ENCODE results near the gene MFN1.

Gene MFN1

DNA sequence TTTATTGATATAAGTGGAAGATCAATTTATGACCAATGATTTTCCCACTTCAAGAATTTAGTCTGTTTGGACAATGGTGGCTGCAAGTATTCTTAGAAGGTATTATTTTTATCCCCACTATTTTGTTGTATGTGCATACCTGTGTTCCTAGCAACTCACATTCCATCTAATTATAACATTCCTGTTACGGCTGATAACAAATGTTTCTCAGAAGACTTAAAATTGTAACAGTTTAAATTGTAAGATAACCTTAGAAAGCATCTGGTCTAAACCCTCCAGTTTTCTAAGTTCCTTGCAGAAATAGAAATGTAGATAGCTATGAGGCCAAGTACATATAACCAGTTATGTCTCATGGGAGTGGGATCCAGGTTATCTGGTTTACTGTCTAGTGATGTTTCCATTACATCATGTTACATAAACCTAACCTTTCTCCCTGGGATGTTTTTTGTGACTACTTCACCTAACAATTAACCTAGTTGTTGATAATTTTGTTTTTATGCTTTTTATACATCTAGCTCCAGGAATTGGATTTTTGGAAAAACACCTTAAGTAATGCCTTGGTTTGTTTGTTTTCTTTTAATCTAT is 11.1 kb upstream of the MFN1 start:
- DNase-seq (ENCODE audit: low read depth in 3 of 3), result no peak

DNA sequence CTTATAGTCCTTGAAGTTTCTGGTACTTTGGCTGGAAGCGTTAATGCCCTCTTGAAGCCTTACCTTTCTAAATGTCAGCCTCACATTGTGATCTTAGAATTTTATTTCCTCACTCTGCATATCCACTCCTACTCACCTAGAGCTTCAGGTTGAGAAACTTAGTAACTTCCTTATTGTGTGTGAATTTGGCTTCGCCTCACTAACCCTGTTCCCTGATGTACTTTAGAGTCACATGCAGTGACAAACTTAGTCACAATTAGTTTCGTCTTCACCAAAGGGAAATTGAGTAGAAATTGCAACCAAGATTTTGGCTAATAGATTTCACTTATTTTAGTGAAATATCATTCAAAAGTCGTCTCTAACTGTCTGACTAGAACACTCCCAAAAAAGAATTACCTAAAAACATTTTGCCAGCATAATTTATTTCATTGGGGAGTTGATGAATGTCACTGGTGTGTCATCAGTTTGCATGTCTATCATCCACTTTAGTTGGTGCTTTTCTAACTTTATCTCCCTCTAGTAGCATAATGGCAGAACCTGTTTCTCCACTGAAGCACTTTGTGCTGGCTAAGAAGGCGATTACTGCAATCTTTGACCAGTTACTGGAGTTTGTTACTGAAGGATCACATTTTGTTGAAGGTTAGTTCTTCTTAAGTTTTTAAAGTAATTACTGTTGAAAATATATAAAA is 960 bp downstream of the MFN1 start:
- no peak for DNase-seq (ENCODE audit: low read depth in 3 of 3)

DNA sequence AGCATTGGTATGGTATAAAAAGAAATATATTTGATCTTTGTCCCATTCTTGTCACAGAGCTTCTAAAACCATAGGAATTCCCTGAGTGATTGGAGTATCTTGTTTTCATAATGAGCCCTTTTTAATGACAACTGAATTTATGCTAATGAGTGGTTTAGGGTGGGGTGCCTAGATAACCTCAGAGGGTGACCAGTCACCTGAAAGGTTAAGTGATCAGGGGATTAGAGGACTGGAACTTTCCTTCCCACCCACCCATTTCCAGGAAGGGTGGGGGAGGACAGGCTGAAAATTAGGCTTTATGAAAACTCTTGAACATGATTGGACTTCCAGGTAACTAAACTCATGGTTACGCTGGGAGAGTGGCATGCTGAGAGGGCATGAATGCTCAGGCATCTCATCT is 8.5 kb downstream of the MFN1 start:
- no peak for DNase-seq (ENCODE audit: low read depth in 3 of 3)

DNA sequence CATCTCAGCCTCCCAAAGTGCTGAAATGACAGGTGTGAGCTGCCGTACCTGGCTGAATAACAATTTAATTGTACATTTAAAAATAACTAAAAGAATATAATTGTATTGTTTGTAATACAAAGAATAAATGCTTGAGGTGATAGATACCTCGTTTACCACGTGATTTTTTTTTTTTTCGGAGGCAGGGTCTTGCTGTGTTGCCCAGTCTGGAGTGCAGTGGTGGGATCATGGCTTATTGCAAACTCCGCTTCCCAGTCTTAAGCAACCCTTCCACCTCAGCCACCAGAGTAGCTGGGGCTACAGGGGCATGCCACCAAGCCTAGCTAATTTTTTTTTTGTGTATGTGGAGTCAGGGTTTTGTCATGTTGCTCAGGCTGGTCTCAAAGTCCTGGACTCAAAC is 15.8 kb downstream of the MFN1 start:
- DNase-seq (ENCODE audit: low read depth in 3 of 3), result no peak

DNA sequence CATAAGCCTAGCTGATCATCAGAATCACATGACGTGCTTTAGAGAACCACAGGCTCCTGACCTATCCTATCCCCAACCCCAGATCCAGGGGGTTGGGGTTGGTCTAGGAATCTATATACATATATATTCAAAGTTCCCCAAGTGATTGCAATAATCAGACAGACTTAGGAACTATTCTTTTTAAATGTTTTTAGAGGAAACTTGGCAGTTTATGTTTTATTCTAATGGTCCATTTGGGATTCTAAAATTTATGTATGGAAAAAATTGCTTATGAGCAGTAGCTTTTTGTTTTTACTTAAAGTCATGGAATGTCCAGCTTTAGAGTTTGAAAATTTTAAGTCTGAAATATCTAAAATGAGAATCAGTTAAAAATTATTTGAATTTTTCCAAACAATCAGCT is 22.1 kb downstream of the MFN1 start:
- no peak for DNase-seq (ENCODE audit: low read depth in 3 of 3)

DNA sequence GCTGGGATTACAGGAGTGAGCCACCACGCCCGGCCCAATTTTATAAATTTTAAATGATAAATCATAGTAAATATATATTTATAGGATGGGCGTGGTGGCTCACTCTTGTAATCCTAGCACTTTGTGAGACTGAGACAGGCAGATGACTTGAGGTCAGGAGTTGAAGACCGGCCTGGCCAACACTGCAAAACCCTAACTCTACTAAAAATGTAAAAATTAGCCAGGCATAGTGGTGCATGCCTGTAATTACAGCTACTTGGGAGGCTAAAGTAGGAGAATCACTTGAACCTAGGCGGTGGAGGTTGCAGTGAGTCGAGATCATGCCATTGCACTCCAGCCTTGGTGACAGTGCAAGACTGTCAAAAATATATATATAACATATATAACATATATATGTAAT is 26.4 kb downstream of the MFN1 start:
- no peak for DNase-seq (ENCODE audit: low read depth in 3 of 3)

DNA sequence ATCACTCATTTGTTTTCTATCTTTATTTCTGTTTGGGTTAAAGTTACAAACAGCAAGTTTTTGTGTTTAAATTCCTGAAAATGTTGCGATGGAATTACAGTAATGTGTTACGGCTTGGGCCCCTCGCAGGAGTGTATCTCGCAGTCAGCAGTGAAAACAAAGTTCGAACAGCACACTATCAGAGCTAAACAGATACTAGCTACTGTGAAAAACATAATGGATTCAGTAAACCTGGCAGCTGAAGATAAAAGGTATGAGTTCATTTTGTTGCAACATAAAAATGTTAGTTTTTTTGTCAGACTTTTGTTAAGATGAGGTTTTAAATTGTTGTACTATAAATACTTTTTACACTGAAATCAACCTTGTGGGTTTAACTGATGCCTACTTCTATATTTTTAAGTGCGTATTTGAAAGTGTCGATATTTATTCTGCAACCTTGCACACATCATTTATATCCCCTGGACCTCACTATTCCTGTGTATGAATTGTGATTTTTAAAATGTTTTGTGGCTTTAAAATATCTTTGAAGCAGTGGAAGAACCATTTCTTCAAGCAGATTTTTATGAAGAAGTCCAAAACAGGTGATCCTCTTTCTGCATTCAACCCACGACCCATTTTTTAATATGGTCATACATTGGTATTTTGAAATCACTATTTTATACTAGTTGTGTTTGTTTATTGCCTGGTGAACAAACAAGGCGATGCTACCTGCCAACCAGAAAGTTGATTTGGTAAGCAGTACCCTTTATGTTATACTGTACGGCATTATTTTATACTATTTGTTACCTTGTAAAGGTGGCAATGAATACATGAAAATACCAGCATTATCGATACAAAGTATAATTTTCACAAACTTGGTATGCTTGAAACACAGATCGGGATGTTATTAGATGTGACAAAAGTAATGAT is 27.8 kb downstream of the MFN1 start:
- no peak for DNase-seq (ENCODE audit: low read depth in 3 of 3)

DNA sequence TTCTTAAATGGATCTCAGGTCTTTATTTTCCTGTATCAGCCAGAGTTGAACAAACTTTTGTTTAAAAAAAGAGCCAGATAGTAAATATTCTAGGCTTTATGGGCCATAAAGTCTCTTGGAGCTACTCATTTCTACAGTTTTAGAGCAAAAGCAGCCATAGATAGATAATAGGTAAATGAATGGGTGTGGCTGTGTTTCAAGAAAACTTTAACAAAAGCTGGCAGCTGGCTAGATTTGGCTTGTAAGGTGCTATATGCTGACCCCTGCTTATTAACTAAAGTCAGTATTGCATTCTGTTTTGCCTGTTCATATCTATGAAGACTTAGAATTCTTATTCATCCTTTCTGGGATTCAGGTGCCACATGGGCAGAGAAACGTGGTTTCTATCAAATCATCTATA is 29.0 kb downstream of the MFN1 start:
- DNase-seq (ENCODE audit: low read depth in 3 of 3), result no peak

DNA sequence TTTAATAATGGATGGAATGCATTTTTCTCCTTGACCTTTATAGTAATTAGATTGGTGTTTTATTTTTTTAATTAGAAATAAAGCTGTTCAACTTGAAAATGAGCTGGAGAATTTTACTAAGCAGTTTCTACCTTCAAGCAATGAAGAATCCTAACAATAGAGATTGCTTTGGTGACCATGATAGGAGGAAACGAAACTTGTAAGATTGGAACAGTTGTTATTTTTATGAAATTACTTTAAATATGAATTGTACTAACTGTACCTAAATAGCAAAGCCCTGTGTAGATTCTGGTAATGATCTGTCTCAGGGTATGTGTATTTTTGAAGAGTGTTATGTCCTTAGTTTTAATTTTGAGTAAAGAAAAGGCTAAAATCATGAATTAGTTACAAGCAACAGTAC is 44.4 kb downstream of the MFN1 start:
- no peak for DNase-seq (ENCODE audit: low read depth in 3 of 3)

DNA sequence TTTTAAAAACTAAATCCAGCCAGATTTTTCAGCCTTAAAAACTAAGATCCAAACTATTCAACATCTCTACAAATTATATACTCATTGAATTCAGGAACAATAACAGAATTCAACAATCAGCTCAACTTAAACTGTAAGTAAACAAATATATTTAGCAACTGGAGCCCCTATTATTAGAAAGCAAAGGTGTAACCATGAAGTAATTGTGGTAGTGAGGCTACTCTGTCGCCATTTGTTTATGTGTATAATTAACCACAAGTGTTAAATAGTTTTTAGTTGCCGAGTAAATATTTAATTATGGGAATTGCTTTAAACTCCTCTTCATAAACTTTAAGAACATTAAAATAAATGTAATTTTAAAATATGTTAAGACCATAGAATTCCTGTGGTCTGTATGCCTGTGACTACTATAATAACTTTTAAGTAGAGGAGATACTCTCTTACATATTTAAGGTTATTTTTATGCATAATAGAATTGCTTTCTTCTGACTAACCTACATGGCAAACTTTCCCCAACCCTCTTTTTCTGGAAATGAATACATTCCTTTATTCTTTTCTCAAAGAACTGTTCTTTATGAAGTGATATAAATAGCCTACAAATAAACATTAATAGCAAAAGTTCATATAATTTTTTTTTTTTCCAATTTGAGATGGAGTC is 51.2 kb downstream of the MFN1 start:
- no peak for DNase-seq (ENCODE audit: low read depth in 3 of 3)

DNA sequence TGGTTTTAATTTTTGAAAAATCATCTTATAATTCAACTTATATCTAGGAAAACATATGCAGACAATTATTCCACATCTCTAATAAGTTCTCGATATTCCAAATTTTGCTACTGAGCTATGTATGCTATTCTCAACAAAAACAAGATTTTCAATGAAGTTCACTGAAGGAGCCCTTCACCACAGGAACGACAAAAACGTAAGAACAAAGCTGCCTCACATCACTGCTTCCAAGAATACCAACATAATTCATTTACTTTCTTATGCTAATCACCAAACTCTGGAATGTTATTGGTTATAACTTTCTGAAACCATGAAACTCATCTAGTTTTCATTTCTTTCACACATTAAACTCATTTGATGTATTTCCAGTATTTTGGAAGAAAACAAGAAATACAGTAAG is 54.1 kb downstream of the MFN1 start:
- no peak for DNase-seq (ENCODE audit: low read depth in 3 of 3)

DNA sequence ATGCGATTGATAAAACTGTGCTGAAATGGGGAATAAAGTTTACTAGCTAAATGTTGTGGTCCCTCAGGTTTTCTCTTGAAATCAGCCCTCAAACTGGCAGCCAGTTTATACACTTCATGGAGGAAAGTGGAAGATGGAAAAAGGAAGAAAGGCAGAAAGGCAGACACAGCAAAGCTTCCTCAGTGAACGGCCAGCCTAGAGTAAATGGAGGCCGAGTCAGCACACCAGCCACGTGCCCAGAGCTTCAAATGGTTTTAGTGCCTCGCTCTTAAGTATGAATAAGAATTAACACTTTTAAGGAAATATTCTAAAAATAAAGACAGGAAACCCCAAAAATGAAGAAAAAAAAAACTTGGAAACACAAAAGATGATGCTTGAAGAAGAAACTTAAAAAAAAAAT is 55.5 kb downstream of the MFN1 start:
- DNase-seq (ENCODE audit: low read depth in 3 of 3), result no peak

DNA sequence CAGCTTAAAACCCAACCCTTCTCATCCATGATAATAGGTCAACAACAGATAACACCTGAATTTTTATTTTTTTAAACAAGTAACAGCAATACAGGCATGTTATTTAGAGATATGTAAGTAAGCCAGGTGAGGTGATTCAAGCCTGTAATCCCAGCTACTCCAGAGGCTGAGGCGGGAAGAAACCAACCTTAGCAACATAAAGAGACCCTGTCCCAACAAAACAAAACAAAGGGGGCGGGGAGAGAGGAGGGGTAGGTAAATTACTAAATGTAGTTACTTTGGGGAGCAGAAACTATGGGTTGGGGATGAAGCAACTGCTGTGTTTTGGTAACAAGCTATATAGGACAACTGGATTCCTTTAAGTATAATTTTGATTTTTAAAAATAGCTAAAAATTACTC is 56.8 kb downstream of the MFN1 start:
- DNase-seq (ENCODE audit: low read depth in 3 of 3), result no peak

DNA sequence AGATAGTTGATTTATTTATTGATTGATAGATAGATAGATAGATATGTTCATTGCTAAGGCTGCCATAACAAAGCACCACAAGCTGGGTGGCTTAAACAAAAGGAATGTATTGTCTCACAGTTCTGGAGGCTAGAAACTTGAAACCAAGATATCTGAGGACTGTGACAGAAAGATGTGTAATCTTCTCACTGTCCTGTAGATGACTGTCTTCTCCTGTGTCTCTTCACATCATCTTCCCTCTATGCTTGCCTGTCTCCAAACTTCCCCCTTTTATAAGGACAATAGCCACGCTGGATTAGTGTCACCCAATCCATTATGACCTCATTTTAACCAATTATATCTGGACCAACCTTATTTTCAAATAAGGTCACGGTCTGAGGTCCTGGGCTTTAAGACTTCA is 62.8 kb downstream of the MFN1 start:
- no peak for DNase-seq (ENCODE audit: low read depth in 3 of 3)

DNA sequence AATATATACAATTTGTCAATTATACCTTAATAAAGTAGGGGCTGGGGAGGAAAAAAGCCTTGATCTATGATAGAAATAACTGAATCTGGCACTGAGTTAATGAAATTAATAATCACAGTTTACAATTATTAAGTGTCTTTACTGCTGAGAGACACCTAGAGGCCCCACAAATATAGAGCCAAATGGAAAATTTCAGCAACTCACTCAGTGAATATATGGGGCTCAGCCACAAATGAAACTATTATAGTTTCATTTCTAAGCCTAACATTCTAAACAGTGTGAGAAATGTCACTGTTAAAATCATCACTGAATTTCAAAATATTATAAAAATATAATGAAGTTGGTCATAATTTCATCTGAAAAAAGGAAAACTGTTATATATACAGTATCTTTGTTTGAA is 63.5 kb downstream of the MFN1 start:
- no peak for DNase-seq (ENCODE audit: low read depth in 3 of 3)

DNA sequence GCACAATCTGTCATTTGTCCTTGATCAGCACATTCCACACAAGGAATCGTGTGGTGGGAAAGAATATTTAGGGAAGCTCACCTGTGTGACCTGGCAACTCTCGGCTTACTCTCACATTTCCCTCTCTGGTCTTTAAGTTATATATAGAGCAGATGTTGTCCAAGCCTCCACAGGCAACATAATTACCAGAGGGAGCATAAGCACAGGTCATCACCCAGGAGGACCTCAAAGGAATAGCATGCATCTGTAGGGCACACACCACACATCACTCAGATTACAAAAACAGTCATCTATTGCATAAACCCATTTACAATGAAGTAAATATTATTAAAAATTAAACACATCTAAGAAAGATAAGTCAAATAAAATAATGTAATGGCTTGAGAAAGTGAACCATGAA is 67.3 kb downstream of the MFN1 start:
- DNase-seq (ENCODE audit: low read depth in 3 of 3), result no peak

DNA sequence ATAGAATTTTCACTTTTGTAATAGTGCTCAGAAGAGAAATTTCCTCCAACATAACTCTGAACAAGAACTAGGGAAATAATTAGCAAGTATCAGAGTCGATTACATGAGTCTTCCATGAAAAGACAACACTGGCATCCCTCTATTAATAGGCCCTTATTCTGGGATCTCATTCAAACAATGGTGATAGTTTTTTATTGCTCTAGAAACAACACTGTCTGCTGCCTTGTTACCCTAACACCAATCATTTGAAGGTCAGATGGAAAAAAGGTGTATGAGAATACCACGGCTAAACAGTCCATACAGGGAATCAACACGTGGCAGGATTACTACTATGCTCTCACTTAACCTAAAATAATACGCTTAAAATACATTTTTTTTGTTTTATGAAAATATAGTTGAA is 67.9 kb downstream of the MFN1 start:
- no peak for DNase-seq (ENCODE audit: low read depth in 3 of 3)

DNA sequence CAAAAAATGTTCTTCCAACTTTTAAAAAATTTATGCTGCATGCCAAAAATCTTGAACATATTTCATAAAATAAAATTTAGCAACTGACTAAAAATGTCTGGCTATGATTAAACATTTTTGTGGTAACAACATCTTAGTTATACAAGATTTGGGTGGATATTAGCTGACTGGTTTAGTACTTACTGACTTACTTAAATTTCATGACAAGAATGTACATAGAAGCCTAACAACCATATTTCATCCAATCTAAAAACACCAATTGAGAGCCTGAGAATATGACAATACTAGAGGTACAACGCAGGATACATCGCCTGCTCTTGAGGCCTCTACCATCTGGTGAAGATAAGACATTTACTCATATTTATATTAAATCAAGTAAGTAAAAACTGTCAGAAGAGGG is 69.2 kb downstream of the MFN1 start:
- DNase-seq (ENCODE audit: low read depth in 3 of 3), result no peak

DNA sequence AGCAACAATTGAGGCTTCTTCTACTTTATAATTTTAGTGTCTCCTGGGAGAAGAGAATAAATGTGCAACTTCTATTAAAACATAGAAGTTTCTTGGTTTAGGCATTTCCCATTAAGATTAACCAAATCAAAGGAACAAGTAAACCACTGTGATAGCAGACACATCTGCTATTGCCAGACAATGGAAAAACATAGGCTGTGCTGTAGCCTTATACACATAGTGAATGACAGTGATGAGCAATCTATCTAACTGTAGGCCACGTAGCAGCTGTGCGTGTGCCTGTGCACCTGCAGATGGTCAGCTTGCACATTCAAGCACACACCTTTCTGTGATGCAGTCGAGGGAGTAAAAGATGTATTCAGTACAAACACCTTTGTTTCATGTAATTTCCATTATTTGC is 71.1 kb downstream of the MFN1 start:
- no peak for DNase-seq (ENCODE audit: low read depth in 3 of 3)

DNA sequence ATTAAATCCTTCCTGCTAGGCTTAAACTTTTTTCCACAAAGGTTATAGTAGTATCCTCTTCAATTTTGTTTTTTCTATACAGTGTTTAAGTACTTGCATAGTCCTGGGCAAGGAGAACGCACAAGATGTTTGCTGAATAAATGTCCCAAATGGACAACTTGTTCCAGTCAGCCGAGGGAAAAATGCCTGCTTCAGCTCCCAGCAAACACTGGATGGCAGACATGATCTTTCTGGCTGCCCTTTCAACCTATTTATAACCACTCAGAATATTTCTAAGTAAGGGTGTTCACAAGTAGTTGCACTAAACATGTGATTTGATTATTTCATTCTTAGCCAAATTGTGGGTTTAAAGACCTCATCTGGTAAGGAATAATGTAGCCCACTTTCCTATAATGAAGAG is 74.0 kb downstream of the MFN1 start:
- no peak for DNase-seq (ENCODE audit: low read depth in 3 of 3)

DNA sequence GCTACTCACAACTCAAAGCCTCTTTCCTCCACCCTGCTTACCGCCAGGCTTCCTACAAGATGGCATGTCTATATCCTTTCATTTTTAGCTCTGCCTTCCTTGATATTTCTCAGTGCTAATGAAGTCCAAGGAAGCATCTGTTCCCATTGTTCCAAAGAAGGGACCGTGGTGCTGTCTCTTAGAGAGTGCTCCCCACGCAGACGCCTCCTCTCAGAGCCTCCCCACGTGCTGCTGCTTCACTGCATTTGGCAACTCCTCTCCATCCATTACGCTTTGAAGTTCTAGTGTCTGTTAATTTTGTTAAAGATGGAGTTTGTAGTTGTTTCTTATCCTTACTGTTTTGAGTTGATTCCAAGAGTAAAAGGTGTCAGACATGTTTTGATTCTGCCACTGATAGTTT is 77.6 kb downstream of the MFN1 start:
- DNase-seq (ENCODE audit: low read depth in 3 of 3), result no peak

DNA sequence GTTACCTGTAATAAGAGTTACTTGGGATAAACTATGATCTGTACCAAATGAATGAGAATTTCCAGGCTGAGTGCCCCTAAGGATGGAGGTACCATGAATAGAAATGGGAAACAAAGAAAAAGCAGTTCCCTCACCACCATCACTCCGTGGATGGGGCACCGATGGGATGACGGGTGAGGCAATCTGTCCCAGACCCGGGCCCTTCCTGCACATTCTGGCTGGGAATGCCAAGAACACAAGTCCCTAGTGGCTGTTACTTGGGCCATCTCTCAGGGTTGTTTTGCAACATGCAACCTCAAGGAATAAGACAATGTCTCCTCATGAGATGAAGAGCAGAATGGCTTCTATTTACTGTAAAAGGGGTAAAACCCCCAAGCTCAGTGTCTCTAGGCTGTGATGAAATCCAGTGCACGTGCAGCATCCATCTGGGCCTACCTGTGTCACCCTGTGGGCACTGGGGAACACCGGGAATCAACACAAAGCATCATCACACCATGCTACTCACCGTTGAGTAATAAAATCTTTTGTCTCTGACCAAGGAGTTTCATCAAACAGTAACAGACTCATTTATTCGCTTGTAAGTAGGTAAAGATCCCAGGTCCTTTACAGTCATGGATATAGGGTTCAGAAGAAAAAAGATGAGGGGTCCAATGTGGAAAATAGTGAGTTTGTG is 81.5 kb downstream of the MFN1 start:
- no peak for DNase-seq (ENCODE audit: low read depth in 3 of 3)
